Neuronal stem cell (in vitro differentiated cells): ENCODE measurements around the gene MRPS26.

ENCODE experiments used
- DNase-seq: peaks from one replicate; pipeline ENCODE4 v3.0.0-alpha.2; 2013; ENCODE audit warnings: low spot score
- H2AFZ ChIP-seq: one replicate; pipeline ENCODE4 v1.6.1; 2013; ENCODE audit warnings: mild to moderate bottlenecking, low read length, inconsistent platforms
- H2AK5ac ChIP-seq: 2 replicates; pipeline ENCODE4 v1.6.1; 2013; ENCODE audit warnings: low read depth, mild to moderate bottlenecking, inconsistent platforms, low read length, moderate library complexity, mixed read lengths
- H2BK120ac ChIP-seq: 2 replicates; pipeline ENCODE4 v1.6.1; 2013; ENCODE audit warnings: low read depth, mild to moderate bottlenecking, inconsistent platforms, low read length, moderate library complexity, mixed read lengths
- H2BK12ac ChIP-seq: one replicate; pipeline ENCODE4 v1.6.1; 2013; ENCODE audit warnings: low read length, inconsistent platforms
- H2BK15ac ChIP-seq: 2 replicates; pipeline ENCODE4 v1.6.1; 2013; ENCODE audit warnings: mild to moderate bottlenecking, low read length, inconsistent platforms, mixed read lengths
- H2BK5ac ChIP-seq: one replicate; pipeline ENCODE4 v1.6.1; 2013; ENCODE audit warnings: inconsistent platforms, mild to moderate bottlenecking, low read length, moderate library complexity
- H3K14ac ChIP-seq: one replicate; pipeline ENCODE4 v1.6.1; 2013; ENCODE audit warnings: low read length, inconsistent platforms
- H3K18ac ChIP-seq: 2 replicates; pipeline ENCODE4 v1.6.1; 2013; ENCODE audit warnings: low read length, inconsistent platforms
- H3K23ac ChIP-seq: 2 replicates; pipeline ENCODE4 v1.6.1; 2013; ENCODE audit warnings: low read depth, mild to moderate bottlenecking, mixed read lengths, low read length, inconsistent platforms; ENCODE audit not compliant: poor library complexity
- H3K27ac ChIP-seq: replicated peaks from 3 replicates; pipeline ENCODE4 v1.5.1; 2013; ENCODE audit warnings: low read length, inconsistent platforms
- H3K27me3 ChIP-seq, 3 experiments: 2 replicates each; pipeline ENCODE4 v1.6.1; 2013; ENCODE audit warnings: low read length in 3 of 3, mild to moderate bottlenecking in 2 of 3, inconsistent platforms in 1 of 3, low read depth in 1 of 3, mixed read lengths in 1 of 3, moderate library complexity in 1 of 3; ENCODE audit not compliant: control insufficient read depth in 3 of 3, insufficient read depth in 3 of 3
- H3K36me3 ChIP-seq, 2 donors: replicated peaks in 1 of 2; 2 replicates each; pipeline ENCODE4 v1.6.1; 2013; ENCODE audit warnings: low read length in 2 of 2; ENCODE audit not compliant: control insufficient read depth in 2 of 2, insufficient read depth in 2 of 2
- H3K4ac ChIP-seq: 2 replicates; pipeline ENCODE4 v1.6.1; 2013; ENCODE audit warnings: inconsistent platforms, mild to moderate bottlenecking, low read length, moderate library complexity
- H3K4me1 ChIP-seq, 2 donors: 1 replicate in 1 of 2; 2 replicates in 1 of 2; pipeline ENCODE4 v1.6.1; 2013; ENCODE audit warnings: low read length in 2 of 2, low read depth in 1 of 2; ENCODE audit not compliant: control insufficient read depth in 2 of 2, insufficient read depth in 1 of 2
- H3K4me2 ChIP-seq: one replicate; pipeline ENCODE4 v1.6.1; 2013; ENCODE audit warnings: mild to moderate bottlenecking, low read length, inconsistent platforms; ENCODE audit not compliant: insufficient read depth, poor library complexity, severe bottlenecking
- H3K4me3 ChIP-seq, 2 donors: 2 replicates each; pipeline ENCODE4 v1.5.1; 2013; ENCODE audit warnings: low read length in 2 of 2, mild to moderate bottlenecking in 2 of 2, inconsistent platforms in 1 of 2, moderate library complexity in 1 of 2
- H3K79me1 ChIP-seq: one replicate; pipeline ENCODE4 v1.6.1; 2013; ENCODE audit warnings: low read depth, mild to moderate bottlenecking, inconsistent platforms, low read length, moderate library complexity
- H3K9ac ChIP-seq: one replicate; pipeline ENCODE4 v1.6.1; 2013; ENCODE audit warnings: mild to moderate bottlenecking, low read depth, low read length, inconsistent platforms; ENCODE audit not compliant: poor library complexity
- H3K9me3 ChIP-seq, 2 donors: replicated peaks in 1 of 2; 2 replicates each; pipeline versions ENCODE3 to v1.6.1; 2013; ENCODE audit warnings: low read length in 2 of 2, mild to moderate bottlenecking in 2 of 2, inconsistent platforms in 1 of 2, low read depth in 1 of 2, mixed read lengths in 1 of 2, moderate library complexity in 1 of 2; ENCODE audit not compliant: control insufficient read depth in 2 of 2, insufficient read depth in 1 of 2
- H4K8ac ChIP-seq: one replicate; pipeline ENCODE4 v1.6.1; 2013; ENCODE audit warnings: low read depth, mild to moderate bottlenecking, inconsistent platforms, low read length, moderate library complexity
- H4K91ac ChIP-seq: one replicate; pipeline ENCODE4 v1.6.1; 2013; ENCODE audit warnings: low read length, low read depth, mild to moderate bottlenecking, inconsistent platforms; ENCODE audit not compliant: poor library complexity
- WGBS, 2 donors: extraction: QIAGEN DNeasy Blood & Tissue Kit; methylation state at CpG; one replicate each; pipeline ENCODE4 v1.1.7; 2013; ENCODE audit warnings: missing lambda C conversion rate in 2 of 2, mixed read lengths in 1 of 2; ENCODE audit not compliant: insufficient read length in 2 of 2, insufficient replicate concordance in 1 of 2; ENCODE audit errors: extremely low coverage in 2 of 2; 5-methylcytosine and 5-hydroxymethylcytosine counted together

MRPS26 gene

DNA sequence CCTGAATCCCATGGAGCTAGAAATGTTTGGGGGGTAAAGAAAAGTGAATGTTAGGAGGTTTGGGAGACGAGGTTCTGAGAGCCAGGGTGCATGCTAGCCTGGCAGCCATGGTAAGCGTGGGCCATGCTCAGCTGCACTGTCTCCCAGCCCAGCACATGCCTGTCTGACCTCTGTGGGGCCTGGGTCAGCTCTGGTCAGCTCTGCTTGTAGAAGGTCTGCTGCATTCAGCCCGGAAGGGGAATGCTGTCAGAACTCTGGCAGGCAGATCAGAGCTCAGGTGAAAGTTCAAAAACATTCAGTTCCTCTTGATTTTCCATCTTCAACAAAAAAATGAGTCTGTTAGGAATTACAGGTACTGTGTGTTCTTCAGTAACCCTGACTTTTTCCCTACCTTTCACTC, 8.2 kb upstream of the MRPS26 start:
- H3K27me3 ChIP-seq, result no peaks in the 10 kb centered on the region
- H3K27ac ChIP-seq, result no peak overlapping the region
- H3K9me3 ChIP-seq, result peaks cover 0 to 2% of the 10 kb centered on the region in 2 donors
- no peak overlapping the region for H4K8ac ChIP-seq
- no peak overlapping the region for H2BK12ac ChIP-seq
- peaks cover 0 to 3% of the 10 kb centered on the region in 2 donors for H3K4me1 ChIP-seq
- H3K79me1 ChIP-seq, result no peaks in the 10 kb centered on the region
- no peak overlapping the region for H2AFZ ChIP-seq
- H4K91ac ChIP-seq, result no peak overlapping the region
- peaks cover 49 to 91% of the 10 kb centered on the region in 2 donors for H3K36me3 ChIP-seq
- no peak overlapping the region for H3K9ac ChIP-seq
- H2BK15ac ChIP-seq, result no peak overlapping the region
- H3K4me2 ChIP-seq, result no peak overlapping the region
- no peak overlapping the region for H2BK120ac ChIP-seq
- H3K18ac ChIP-seq, result no peak overlapping the region
- WGBS, 2 donors, result no CpG with 5 or more reads among the region's 3 CpGs
- H3K23ac ChIP-seq, result no peak overlapping the region
- H2AK5ac ChIP-seq, result no peak overlapping the region
- no peak overlapping the region for H3K4ac ChIP-seq
- H3K4me3 ChIP-seq, result no peak overlapping the region
- H3K14ac ChIP-seq, result no peak overlapping the region
- no peak for DNase-seq
- no peak overlapping the region for H2BK5ac ChIP-seq

DNA sequence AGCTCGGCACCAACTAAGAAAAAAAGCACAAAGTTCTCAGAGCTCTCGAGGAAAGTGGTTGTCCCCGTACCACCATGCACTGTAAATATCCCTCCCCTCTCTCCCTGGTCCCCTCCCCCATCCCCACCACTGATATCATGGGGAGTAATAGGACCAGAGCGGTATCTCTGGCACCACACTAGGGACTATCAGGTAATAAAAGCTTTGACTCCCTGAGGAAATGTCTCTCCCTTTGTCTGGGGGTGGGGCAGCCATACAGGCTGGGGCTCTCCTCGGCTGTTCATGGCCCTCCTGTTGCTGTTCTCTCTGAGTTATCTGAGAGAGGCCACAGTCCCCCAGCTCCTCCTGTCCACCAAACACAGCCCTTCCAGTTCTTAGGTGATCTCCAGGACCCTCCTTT, 7.4 kb upstream of the MRPS26 start:
- no peak overlapping the region for H3K4me2 ChIP-seq
- H3K79me1 ChIP-seq, result no peaks in the 10 kb centered on the region
- no peak overlapping the region for H2AK5ac ChIP-seq
- DNase-seq, result no peak
- H4K91ac ChIP-seq, result no peak overlapping the region
- H2BK5ac ChIP-seq, result no peak overlapping the region
- no peak overlapping the region for H2AFZ ChIP-seq
- H2BK120ac ChIP-seq, result no peak overlapping the region
- H3K4me3 ChIP-seq, result no peak overlapping the region
- H3K27me3 ChIP-seq, result no peaks in the 10 kb centered on the region
- no peak overlapping the region for H4K8ac ChIP-seq
- no CpG with 5 or more reads among the region's 5 CpGs for WGBS, 2 donors
- no peak overlapping the region for H3K23ac ChIP-seq
- no peak overlapping the region for H3K14ac ChIP-seq
- peaks cover 0 to 2% of the 10 kb centered on the region in 2 donors for H3K9me3 ChIP-seq
- H3K27ac ChIP-seq, result no peak overlapping the region
- H2BK15ac ChIP-seq, result no peak overlapping the region
- no peak overlapping the region for H3K18ac ChIP-seq
- H3K4ac ChIP-seq, result no peak overlapping the region
- no peak overlapping the region for H3K9ac ChIP-seq
- no peak overlapping the region for H2BK12ac ChIP-seq
- peaks cover 0 to 3% of the 10 kb centered on the region in 2 donors for H3K4me1 ChIP-seq
- H3K36me3 ChIP-seq, result peaks cover 49 to 84% of the 10 kb centered on the region in 2 donors

GRCh38 chr20:3039426-3039825, 6.4 kb upstream of the MRPS26 start:
- H2BK15ac ChIP-seq, result no peak overlapping the region
- H3K27ac ChIP-seq, result no peak overlapping the region
- H3K9me3 ChIP-seq, result peaks cover 0 to 2% of the 10 kb centered on the region in 2 donors
- no peak overlapping the region for H4K8ac ChIP-seq
- H2BK5ac ChIP-seq, result no peak overlapping the region
- no peak for DNase-seq
- no CpG with 5 or more reads among the region's 4 CpGs for WGBS, 2 donors
- H3K79me1 ChIP-seq, result no peaks in the 10 kb centered on the region
- H2BK12ac ChIP-seq, result no peak overlapping the region
- H3K4ac ChIP-seq, result no peak overlapping the region
- peaks cover 47 to 78% of the 10 kb centered on the region in 2 donors for H3K36me3 ChIP-seq
- no peak overlapping the region for H3K4me3 ChIP-seq
- H4K91ac ChIP-seq, result no peak overlapping the region
- no peak overlapping the region for H2BK120ac ChIP-seq
- no peak overlapping the region for H2AK5ac ChIP-seq
- no peak overlapping the region for H3K9ac ChIP-seq
- H3K18ac ChIP-seq, result no peak overlapping the region
- no peak overlapping the region for H3K4me2 ChIP-seq
- H3K23ac ChIP-seq, result no peak overlapping the region
- H3K14ac ChIP-seq, result no peak overlapping the region
- H3K27me3 ChIP-seq, result no peaks in the 10 kb centered on the region
- no peak overlapping the region for H2AFZ ChIP-seq
- H3K4me1 ChIP-seq, result peaks cover 0 to 3% of the 10 kb centered on the region in 2 donors

DNA sequence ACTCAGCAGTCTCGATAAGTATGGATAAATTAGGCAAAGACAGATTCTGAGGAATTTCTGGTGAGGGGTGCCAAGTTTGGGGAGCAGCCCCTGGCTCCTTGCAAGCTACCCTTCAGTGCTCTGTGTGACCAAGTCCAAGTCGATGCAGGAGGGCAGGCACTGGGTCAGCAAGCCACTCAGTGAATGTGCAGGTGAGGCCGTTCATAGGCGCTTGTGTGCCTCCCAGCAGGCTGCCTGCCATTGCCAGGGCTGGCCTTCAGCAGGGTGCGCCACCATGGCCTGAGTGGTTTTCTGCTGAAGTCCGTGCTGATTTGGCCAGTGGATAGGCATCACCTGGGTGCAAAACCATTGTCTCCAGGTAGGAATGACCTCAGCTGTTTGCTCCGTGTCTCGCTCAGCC, 5.8 kb upstream of the MRPS26 start:
- H2AK5ac ChIP-seq, result no peak overlapping the region
- H2BK15ac ChIP-seq, result no peak overlapping the region
- H3K4me2 ChIP-seq, result no peak overlapping the region
- H3K18ac ChIP-seq, result no peak overlapping the region
- no peak overlapping the region for H3K4me3 ChIP-seq
- H2BK120ac ChIP-seq, result no peak overlapping the region
- no peak for DNase-seq
- no CpG with 5 or more reads among the region's 8 CpGs for WGBS, 2 donors
- H3K36me3 ChIP-seq, result peaks cover 44 to 71% of the 10 kb centered on the region in 2 donors
- no peak overlapping the region for H2BK5ac ChIP-seq
- no peak overlapping the region for H3K9ac ChIP-seq
- peaks cover 2 to 6% of the 10 kb centered on the region in 2 donors for H3K4me1 ChIP-seq
- H3K4ac ChIP-seq, result no peak overlapping the region
- H3K14ac ChIP-seq, result no peak overlapping the region
- no peaks in the 10 kb centered on the region for H3K79me1 ChIP-seq
- H4K8ac ChIP-seq, result no peak overlapping the region
- H2BK12ac ChIP-seq, result no peak overlapping the region
- no peak overlapping the region for H4K91ac ChIP-seq
- peaks cover 0 to 2% of the 10 kb centered on the region in 2 donors for H3K9me3 ChIP-seq
- no peaks in the 10 kb centered on the region for H3K27me3 ChIP-seq
- no peak overlapping the region for H3K27ac ChIP-seq
- H2AFZ ChIP-seq, result no peak overlapping the region
- H3K23ac ChIP-seq, result no peak overlapping the region
